Stomach (tissue), 4 donors: Measurements from ENCODE around the gene BCL11B.

Experiments used
- EP300 ChIP-seq: sonication (generic); formaldehyde crosslinking; IDR thresholded peaks from one replicate; pipeline ENCODE4 v1.6.1; 2017; ENCODE audit warnings: antibody characterized with exemption
- POLR2A ChIP-seq, 4 donors: fragments of 450-650 bp; IDR thresholded peaks; one replicate each; pipeline ENCODE4 v1.6.1; 2016; ENCODE audit warnings: antibody characterized with exemption in 4 of 4, control low read depth in 2 of 4, mild to moderate bottlenecking in 1 of 4, moderate library complexity in 1 of 4

DNA sequence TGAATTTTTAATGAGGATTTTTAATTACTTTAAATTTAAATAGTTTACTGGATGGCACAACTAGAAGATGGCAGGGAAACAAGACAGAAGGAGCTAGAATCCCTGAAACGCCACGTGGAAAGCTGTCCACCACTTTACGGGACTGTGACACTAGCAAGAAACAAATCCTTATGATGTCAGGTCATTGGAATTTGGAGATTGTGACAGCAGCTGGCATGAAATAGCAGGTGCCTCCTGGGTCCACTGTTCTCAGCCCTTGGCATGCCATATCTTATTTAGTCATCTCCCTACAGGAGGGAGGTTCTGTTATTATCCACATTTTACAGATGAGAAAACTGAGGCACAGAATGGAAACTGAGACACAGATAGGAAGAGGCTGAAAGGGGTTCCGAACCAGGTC, 113.8 kb downstream of the BCL11B start:
- TF ChIP-seq EP300 (no peak), POLR2A (IDR thresholded peaks at IDR 0.05) (no peak)
